Measurements from ENCODE around the gene ABI1. TPM values are rescaled to one million over a fixed set of nuclear protein-coding genes. Genes with fewer than 3 reads are reported as not detected.
"Not testable (repeated sequence)": the region's sequence is repeated elsewhere in the genome, so short reads cannot be mapped to it uniquely, and the experiment has no call there.

Gene ABI1
- total and polyA plus RNA-seq, 8 donors = 11.7 to 71.0 (median 22.7) TPM

GRCh38 chr10:26860102-26860442 is 686 bp downstream of the ABI1 start:
- peak overlapping the region; percentile 90 to 100 (median 99) for H3K27ac ChIP-seq
- H3K9me3 ChIP-seq = no peaks in the 10 kb centered on the region
- no peaks in the 10 kb centered on the region for H3K36me3 ChIP-seq
- H3K4me1 ChIP-seq = peaks cover 19 to 55% (median 38%) of the 10 kb centered on the region in 4 donors
- H3K27me3 ChIP-seq = no peaks in the 10 kb centered on the region
- H3K4me3 ChIP-seq = peak overlapping the region; percentile 61 to 97 (median 92)
- peak; percentile 46 to 90 for DNase-seq
- 0 to 1% (median 1%) methylated on average over 12 to 24 of the region's 24 CpGs for WGBS, 5 donors
- TF ChIP-seq POLR2AphosphoS5 (IDR thresholded peaks at IDR 0.05) (no peak), POLR2A (IDR thresholded peaks at IDR 0.05) (no peak), EP300 (IDR thresholded peaks at IDR 0.05) (no peak)
- TF ChIP-seq, protein P1, sequence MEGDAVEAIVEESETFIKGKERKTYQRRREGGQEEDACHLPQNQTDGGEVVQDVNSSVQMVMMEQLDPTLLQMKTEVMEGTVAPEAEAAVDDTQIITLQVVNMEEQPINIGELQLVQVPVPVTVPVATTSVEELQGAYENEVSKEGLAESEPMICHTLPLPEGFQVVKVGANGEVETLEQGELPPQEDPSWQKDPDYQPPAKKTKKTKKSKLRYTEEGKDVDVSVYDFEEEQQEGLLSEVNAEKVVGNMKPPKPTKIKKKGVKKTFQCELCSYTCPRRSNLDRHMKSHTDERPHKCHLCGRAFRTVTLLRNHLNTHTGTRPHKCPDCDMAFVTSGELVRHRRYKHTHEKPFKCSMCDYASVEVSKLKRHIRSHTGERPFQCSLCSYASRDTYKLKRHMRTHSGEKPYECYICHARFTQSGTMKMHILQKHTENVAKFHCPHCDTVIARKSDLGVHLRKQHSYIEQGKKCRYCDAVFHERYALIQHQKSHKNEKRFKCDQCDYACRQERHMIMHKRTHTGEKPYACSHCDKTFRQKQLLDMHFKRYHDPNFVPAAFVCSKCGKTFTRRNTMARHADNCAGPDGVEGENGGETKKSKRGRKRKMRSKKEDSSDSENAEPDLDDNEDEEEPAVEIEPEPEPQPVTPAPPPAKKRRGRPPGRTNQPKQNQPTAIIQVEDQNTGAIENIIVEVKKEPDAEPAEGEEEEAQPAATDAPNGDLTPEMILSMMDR (IDR thresholded peaks at IDR 0.05) = no peak
- intact Hi-C loops (cut with DNase I; ENCODE audit: low total_unique reads) = no loop called here

DNA sequence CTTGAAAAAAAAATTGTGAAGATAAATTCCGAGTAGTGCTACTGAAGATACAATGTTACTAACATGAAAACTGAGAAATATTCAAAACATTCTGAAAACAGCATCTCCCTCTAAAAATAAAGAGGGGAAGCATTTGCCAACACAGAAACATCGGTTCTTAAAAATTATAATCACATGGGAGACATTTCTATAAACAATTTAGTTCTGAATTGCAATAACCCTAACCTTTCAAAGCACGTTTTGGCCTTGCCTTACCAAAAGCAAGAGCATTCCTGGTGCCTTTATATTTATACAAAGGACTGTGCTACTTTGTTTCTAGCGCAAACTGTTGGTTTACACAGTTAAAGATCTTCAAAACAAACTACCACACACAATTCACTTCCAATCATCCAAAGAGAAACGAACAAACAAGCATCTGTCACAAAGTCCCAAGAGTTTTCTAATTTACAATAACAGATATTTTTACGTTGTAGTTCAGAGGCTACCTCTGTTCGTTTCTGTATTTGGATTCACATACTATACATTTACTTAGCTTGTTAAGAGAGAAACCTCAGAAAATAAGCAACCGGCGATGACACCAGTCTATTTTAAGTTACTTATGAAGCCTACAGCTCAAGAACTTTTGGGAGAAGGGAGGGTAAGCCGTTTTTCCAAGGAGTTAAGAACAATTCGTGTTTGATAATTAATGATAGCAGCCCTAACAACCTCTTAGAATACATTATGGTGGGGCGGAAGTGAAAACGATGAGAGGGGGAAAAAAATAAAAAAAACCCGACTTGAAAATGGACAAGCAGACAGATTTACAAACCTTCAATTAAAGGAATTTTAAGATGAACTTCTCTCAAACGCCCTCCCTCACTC is 1.3 kb downstream of the ABI1 start:
- Histone ChIP-seq H3K9me3 (no peaks in the 10 kb centered on the region), H3K4me3 (peak overlapping the region; percentile 61 to 97 (median 92)), H3K27me3 (no peaks in the 10 kb centered on the region), H3K36me3 (no peaks in the 10 kb centered on the region), H3K4me1 (peaks cover 21 to 61% (median 42%) of the 10 kb centered on the region in 4 donors), H3K27ac (peak overlapping the region; percentile 90 to 100 (median 99))
- TF ChIP-seq POLR2A (IDR thresholded peaks at IDR 0.05) (no peak), POLR2AphosphoS5 (IDR thresholded peaks at IDR 0.05) (no peak), EP300 (IDR thresholded peaks at IDR 0.05) (no peak)
- TF ChIP-seq, protein P1 (IDR thresholded peaks at IDR 0.05) = no peak
- intact Hi-C loops (cut with DNase I; ENCODE audit: low total_unique reads) = no loop called here
- peak in 1 of 2 donors; percentile 27 for DNase-seq
- WGBS, 5 donors = 0 to 1% (median 1%) methylated on average over 15 of the region's 15 CpGs

DNA sequence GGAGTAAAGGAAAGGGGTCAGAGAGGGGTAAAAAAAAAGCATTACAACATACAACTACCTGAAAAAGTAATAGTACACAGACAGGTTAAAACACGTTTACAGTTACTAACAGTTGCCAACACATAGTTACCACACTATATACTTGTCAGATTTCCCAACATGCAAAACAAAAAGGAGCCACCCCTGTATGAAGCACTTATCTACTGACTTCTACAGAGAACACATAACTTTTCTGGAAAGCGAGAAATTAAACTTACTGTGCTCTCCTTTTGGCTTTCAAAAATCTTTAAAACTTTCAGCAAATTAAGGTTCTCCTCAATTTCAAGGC is 2.1 kb downstream of the ABI1 start:
- Histone ChIP-seq H3K9me3 (no peaks in the 10 kb centered on the region), H3K27ac (peak overlapping the region in 4 of 5 donors; percentile 90 to 100 (median 98)), H3K4me3 (peak overlapping the region in 3 of 4 donors; percentile 61 to 96 (median 88)), H3K36me3 (no peaks in the 10 kb centered on the region), H3K27me3 (no peaks in the 10 kb centered on the region), H3K4me1 (peaks cover 23 to 69% (median 48%) of the 10 kb centered on the region in 4 donors)
- intact Hi-C loops (cut with DNase I; ENCODE audit: low total_unique reads) = no loop called here
- no peak for TF ChIP-seq POLR2A (IDR thresholded peaks at IDR 0.05)
- no peak for TF ChIP-seq POLR2AphosphoS5 (IDR thresholded peaks at IDR 0.05)
- TF ChIP-seq EP300 (IDR thresholded peaks at IDR 0.05) = no peak
- TF ChIP-seq, protein P1 (IDR thresholded peaks at IDR 0.05) = no peak
- peak in 1 of 2 donors; percentile 57 for DNase-seq
- 17 to 26% (median 24%) methylated on average over 2 of the region's 2 CpGs for WGBS, 5 donors

- Histone ChIP-seq H3K4me1 (peaks cover 23 to 70% (median 49%) of the 10 kb centered on the region in 4 donors), H3K27me3 (no peaks in the 10 kb centered on the region), H3K36me3 (no peaks in the 10 kb centered on the region), H3K9me3 (no peaks in the 10 kb centered on the region), H3K27ac (peak overlapping the region in 3 of 5 donors; percentile 98 to 100 (median 99)), H3K4me3 (peak overlapping the region in 3 of 4 donors; percentile 5 to 96 (median 88))
- 25 to 39% (median 31%) methylated on average over 7 of the region's 7 CpGs for WGBS, 5 donors
- intact Hi-C loops (cut with DNase I; ENCODE audit: low total_unique reads) = no loop called here
- no peak for TF ChIP-seq EP300 (IDR thresholded peaks at IDR 0.05)
- no peak for TF ChIP-seq POLR2AphosphoS5 (IDR thresholded peaks at IDR 0.05)
- TF ChIP-seq, protein P1 (IDR thresholded peaks at IDR 0.05) = no peak
- TF ChIP-seq POLR2A (IDR thresholded peaks at IDR 0.05) = no peak
- DNase-seq = peak in 1 of 2 donors; percentile 18
Observed at GRCh38 chr10:26857991-26858706, 2.6 kb downstream of the ABI1 start.

GRCh38 chr10:26857553-26857952 is 3.2 kb downstream of the ABI1 start:
- peaks cover 23 to 70% (median 49%) of the 10 kb centered on the region in 4 donors for H3K4me1 ChIP-seq
- H3K27me3 ChIP-seq; H3K4me3 ChIP-seq; H3K27ac ChIP-seq; intact Hi-C loops (cut with DNase I; ENCODE audit: low total_unique reads); H3K9me3 ChIP-seq; DNase-seq; H3K36me3 ChIP-seq: not testable (repeated sequence)
